Measurements from ENCODE around the gene GLTPD2. TPM values are rescaled to one million over a fixed set of nuclear protein-coding genes. Genes with fewer than 3 reads are reported as not detected.

The GLTPD2 gene
- total RNA-seq, 4 donors from 2014 or later, result not detected

DNA sequence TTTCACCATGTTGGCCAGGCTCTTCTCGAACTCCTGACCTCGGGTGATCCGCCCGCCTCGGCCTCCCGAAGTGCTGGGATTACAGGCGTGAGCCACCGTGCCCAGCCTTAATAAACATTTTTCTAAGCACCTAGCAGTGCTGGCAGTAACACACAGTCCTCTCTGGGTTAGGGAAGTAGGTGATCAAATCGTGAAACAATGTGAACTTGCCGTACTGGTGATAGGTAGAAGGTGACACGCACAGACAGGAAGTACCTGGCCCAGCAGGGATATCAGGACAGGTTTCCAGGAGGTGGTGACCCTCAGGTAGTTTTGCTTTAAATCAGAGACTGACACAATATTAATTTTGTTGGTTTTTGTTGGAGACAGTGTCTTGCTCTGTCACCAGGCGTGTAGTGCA, 22.7 kb downstream of the GLTPD2 start:
- no peaks in the 10 kb centered on the region for H3K27me3 ChIP-seq
- WGBS, 2 donors, result 97 to 98% methylated on average over 12 of the region's 12 CpGs
- no peak overlapping the region for H3K4me3 ChIP-seq (replicated peaks in 1 of 3)
- peaks cover 10 to 13% of the 10 kb centered on the region in 2 donors for H3K4me1 ChIP-seq
- no peak overlapping the region for H3K27ac ChIP-seq
- TF ChIP-seq, protein P1, sequence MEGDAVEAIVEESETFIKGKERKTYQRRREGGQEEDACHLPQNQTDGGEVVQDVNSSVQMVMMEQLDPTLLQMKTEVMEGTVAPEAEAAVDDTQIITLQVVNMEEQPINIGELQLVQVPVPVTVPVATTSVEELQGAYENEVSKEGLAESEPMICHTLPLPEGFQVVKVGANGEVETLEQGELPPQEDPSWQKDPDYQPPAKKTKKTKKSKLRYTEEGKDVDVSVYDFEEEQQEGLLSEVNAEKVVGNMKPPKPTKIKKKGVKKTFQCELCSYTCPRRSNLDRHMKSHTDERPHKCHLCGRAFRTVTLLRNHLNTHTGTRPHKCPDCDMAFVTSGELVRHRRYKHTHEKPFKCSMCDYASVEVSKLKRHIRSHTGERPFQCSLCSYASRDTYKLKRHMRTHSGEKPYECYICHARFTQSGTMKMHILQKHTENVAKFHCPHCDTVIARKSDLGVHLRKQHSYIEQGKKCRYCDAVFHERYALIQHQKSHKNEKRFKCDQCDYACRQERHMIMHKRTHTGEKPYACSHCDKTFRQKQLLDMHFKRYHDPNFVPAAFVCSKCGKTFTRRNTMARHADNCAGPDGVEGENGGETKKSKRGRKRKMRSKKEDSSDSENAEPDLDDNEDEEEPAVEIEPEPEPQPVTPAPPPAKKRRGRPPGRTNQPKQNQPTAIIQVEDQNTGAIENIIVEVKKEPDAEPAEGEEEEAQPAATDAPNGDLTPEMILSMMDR (IDR thresholded peaks at IDR 0.05), result no peak
- no peak for TF ChIP-seq POLR2A (IDR thresholded peaks at IDR 0.05)
- peaks cover 0 to under 1% of the 10 kb centered on the region in 2 donors for H3K36me3 ChIP-seq
- H3K9me3 ChIP-seq, result no peaks in the 10 kb centered on the region
- intact Hi-C loops (cut with DNase I), result no loop called here
- no peak for DNase-seq

- Histone ChIP-seq H3K27ac (no peak overlapping the region), H3K4me3 (replicated peaks in 1 of 3) (no peak overlapping the region), H3K27me3 (no peaks in the 10 kb centered on the region), H3K9me3 (no peaks in the 10 kb centered on the region), H3K4me1 (peaks cover 5 to 9% of the 10 kb centered on the region in 2 donors), H3K36me3 (peaks cover 0 to 7% of the 10 kb centered on the region in 2 donors)
- DNase-seq, result no peak
- no peak for TF ChIP-seq POLR2A (IDR thresholded peaks at IDR 0.05)
- TF ChIP-seq, protein P1 (IDR thresholded peaks at IDR 0.05), result no peak
- intact Hi-C loops (cut with DNase I), result no loop called here
- 87 to 90% methylated on average over 7 of the region's 7 CpGs for WGBS, 2 donors
Observed at GRCh38 chr17:4812690-4813089, 23.9 kb downstream of the GLTPD2 start.

DNA sequence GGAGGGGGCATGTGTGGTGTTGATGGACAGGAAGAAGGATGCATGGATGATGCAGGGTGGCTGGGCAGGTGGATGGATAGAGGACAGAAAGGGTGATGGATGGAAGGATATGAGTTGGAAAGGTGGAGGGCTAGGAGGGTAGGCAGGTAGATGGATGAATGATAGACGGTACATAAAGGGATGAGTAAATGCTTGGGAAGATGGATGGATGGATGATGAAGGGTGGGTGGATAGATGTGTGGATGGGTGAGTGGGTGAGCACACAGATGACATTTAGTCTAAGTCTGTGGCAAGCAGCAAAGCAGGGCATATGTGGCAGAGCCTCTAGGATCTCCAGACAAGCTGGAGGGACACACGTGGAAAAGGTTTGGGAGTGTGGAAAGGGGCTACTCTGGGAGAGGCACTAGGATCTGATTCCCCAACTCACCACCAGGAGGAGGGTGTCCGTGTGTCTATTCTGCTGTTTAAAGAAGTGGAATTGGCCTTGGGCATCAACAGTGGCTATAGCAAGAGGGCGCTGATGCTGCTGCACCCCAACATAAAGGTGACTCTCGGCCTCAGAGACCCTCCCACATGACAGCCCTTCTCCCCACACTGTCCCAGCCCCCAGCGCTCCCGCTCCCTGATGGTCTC, 26.4 kb downstream of the GLTPD2 start:
- Histone ChIP-seq H3K4me1 (no peaks in the 10 kb centered on the region), H3K27ac (no peak overlapping the region), H3K36me3 (peaks cover 0 to 7% of the 10 kb centered on the region in 2 donors), H3K9me3 (no peaks in the 10 kb centered on the region), H3K4me3 (replicated peaks in 1 of 3) (no peak overlapping the region), H3K27me3 (no peaks in the 10 kb centered on the region)
- 85 to 89% methylated on average over 7 of the region's 7 CpGs for WGBS, 2 donors
- no peak for TF ChIP-seq POLR2A (IDR thresholded peaks at IDR 0.05)
- TF ChIP-seq, protein P1 (IDR thresholded peaks at IDR 0.05), result no peak
- DNase-seq, result no peak
- intact Hi-C loops (cut with DNase I), result no loop called here

DNA sequence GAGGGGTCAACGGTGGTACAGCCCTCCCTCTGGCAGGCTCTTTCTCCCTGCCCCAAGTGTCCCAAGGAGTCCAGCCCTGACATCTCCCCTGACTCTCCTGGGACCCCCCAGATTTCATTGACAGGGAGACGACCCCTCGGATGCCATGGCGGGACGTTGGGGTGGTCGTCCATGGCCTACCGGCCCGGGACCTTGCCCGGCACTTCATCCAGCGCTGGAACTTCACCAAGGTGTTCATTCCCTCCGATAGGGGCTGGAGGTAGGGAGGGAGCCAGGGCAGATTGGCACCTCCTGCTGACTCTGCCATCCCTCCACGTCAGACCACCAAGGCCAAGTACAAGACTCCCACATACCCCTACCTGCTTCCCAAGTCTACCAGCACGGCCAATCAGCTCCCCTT, 28.1 kb downstream of the GLTPD2 start:
- Histone ChIP-seq H3K9me3 (no peaks in the 10 kb centered on the region), H3K4me3 (replicated peaks in 1 of 3) (no peak overlapping the region), H3K4me1 (no peaks in the 10 kb centered on the region), H3K36me3 (peaks cover 0 to 7% of the 10 kb centered on the region in 2 donors), H3K27ac (no peak overlapping the region), H3K27me3 (no peaks in the 10 kb centered on the region)
- TF ChIP-seq POLR2A (IDR thresholded peaks at IDR 0.05), result no peak
- TF ChIP-seq, protein P1 (IDR thresholded peaks at IDR 0.05), result no peak
- DNase-seq, result no peak
- intact Hi-C loops (cut with DNase I), result no loop called here
- WGBS, 2 donors, result 89 to 96% methylated on average over 4 to 12 of the region's 13 CpGs

DNA sequence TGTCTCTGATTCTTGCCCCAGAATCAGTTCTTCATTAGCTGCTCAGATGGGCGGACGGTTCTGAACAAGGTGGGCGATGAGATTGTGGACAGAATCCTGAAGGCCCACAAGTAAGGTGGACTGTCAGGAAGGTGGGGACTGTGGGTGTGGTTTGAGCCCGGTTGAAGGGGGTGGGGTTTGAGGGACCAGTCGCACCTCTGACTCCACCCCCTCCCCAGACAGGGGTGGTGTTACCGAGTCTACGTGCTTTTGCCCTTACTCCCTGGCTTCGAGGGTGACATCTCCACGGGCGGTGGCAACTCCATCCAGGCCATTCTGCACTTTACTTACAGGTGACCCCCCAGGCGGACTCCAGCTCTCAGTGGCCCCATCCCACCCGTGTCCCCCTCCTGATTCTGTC, 29.5 kb downstream of the GLTPD2 start:
- Histone ChIP-seq H3K36me3 (peaks cover 0 to 7% of the 10 kb centered on the region in 2 donors), H3K4me3 (replicated peaks in 1 of 3) (no peak overlapping the region), H3K9me3 (no peaks in the 10 kb centered on the region), H3K27ac (no peak overlapping the region), H3K27me3 (no peaks in the 10 kb centered on the region), H3K4me1 (peaks cover 0 to 7% of the 10 kb centered on the region in 2 donors)
- intact Hi-C loops (cut with DNase I), result no loop called here
- no peak for DNase-seq
- TF ChIP-seq, protein P1 (IDR thresholded peaks at IDR 0.05), result no peak
- no peak for TF ChIP-seq POLR2A (IDR thresholded peaks at IDR 0.05)
- WGBS, 2 donors, result 84 to 85% methylated on average over 12 of the region's 12 CpGs

Measured in thyroid gland (tissue), 4 donors.